ENCODE data around the gene CYP2W1.

- TF ChIP-seq CTCF (IDR thresholded peaks at IDR 0.05) (no peak), POLR2A (IDR thresholded peaks at IDR 0.05) (no peak)
Measured at GRCh38 chr7:946256-946996, 36.6 kb upstream of the CYP2W1 start.
